Muscle layer of colon (tissue), 2 donors: ENCODE measurements around the gene KLHL14.
"Not testable (repeated sequence)": the region's sequence is repeated elsewhere in the genome, so short reads cannot be mapped to it uniquely, and the experiment has no call there.

Experiments used
- H3K27ac ChIP-seq: one replicate; pipeline ENCODE4 v1.7.0; 2013; ENCODE audit warnings: low read depth, mild to moderate bottlenecking, low read length, moderate library complexity
- H3K27me3 ChIP-seq, 2 donors: one replicate each; pipeline ENCODE4 v1.7.0; 2013; ENCODE audit warnings: low read length in 2 of 2, mild to moderate bottlenecking in 2 of 2; ENCODE audit not compliant: insufficient read depth in 2 of 2, control insufficient read depth in 1 of 2
- H3K36me3 ChIP-seq: one replicate; pipeline ENCODE4 v1.7.0; 2013; ENCODE audit warnings: mild to moderate bottlenecking, low read length; ENCODE audit not compliant: insufficient read depth
- H3K4me1 ChIP-seq: one replicate; pipeline ENCODE4 v1.7.0; 2013; ENCODE audit warnings: mild to moderate bottlenecking, low read length; ENCODE audit not compliant: insufficient read depth
- H3K4me3 ChIP-seq, 2 donors: one replicate each; pipeline ENCODE4 v1.7.0; 2013; ENCODE audit warnings: low read length in 2 of 2, low read depth in 1 of 2, mild to moderate bottlenecking in 1 of 2, moderate library complexity in 1 of 2
- H3K9ac ChIP-seq: one replicate; pipeline ENCODE4 v1.7.0; 2013; ENCODE audit warnings: low read length
- H3K9me3 ChIP-seq: one replicate; pipeline ENCODE4 v1.7.0; 2013; ENCODE audit warnings: mild to moderate bottlenecking, low read length
- donor health status: abdominal sarcoma.
- donor health status: Adenocarcinoma of cecum.

Gene KLHL14

GRCh38 chr18:32798209-32798960, 25.6 kb upstream of the KLHL14 start:
- Histone ChIP-seq H3K27me3 (no peaks in the 10 kb centered on the region), H3K27ac (no peak overlapping the region), H3K36me3 (no peaks in the 10 kb centered on the region), H3K9me3 (no peaks in the 10 kb centered on the region), H3K9ac (no peak overlapping the region), H3K4me1 (no peaks in the 10 kb centered on the region), H3K4me3 (no peak overlapping the region)

- not testable (repeated sequence) for H3K9ac ChIP-seq, H3K9me3 ChIP-seq, H3K27me3 ChIP-seq, H3K27ac ChIP-seq, H3K4me3 ChIP-seq, H3K36me3 ChIP-seq, H3K4me1 ChIP-seq
Measured at GRCh38 chr18:32794667-32795066, 21.8 kb upstream of the KLHL14 start.

GRCh38 chr18:32779010-32779409, 6.2 kb upstream of the KLHL14 start:
- no peak overlapping the region for H3K4me3 ChIP-seq

GRCh38 chr18:32777049-32777448, 4.2 kb upstream of the KLHL14 start:
- Histone ChIP-seq H3K36me3 (no peaks in the 10 kb centered on the region), H3K27ac (no peak overlapping the region), H3K27me3 (peaks cover 0 to 8% of the 10 kb centered on the region in 2 donors), H3K9me3 (no peaks in the 10 kb centered on the region), H3K4me3 (no peak overlapping the region), H3K9ac (no peak overlapping the region), H3K4me1 (peaks cover 14% of the 10 kb centered on the region)

More at GRCh38 chr18:32779010-32779409, 6.2 kb upstream of the KLHL14 start:
- Histone ChIP-seq H3K27ac (no peak overlapping the region), H3K4me1 (peaks cover 14% of the 10 kb centered on the region), H3K36me3 (no peaks in the 10 kb centered on the region), H3K9me3 (no peaks in the 10 kb centered on the region), H3K9ac (no peak overlapping the region), H3K27me3 (no peaks in the 10 kb centered on the region)

- H3K9me3 ChIP-seq = no peaks in the 10 kb centered on the region
- no peak overlapping the region for H3K27ac ChIP-seq
- H3K27me3 ChIP-seq = peaks cover 0 to 9% of the 10 kb centered on the region in 2 donors
- H3K4me3 ChIP-seq = no peak overlapping the region
- H3K36me3 ChIP-seq = no peaks in the 10 kb centered on the region
- H3K4me1 ChIP-seq = peaks cover 14% of the 10 kb centered on the region
- H3K9ac ChIP-seq = no peak overlapping the region
Measured at GRCh38 chr18:32776561-32776960, 3.7 kb upstream of the KLHL14 start.

- H3K27ac ChIP-seq = no peak overlapping the region
Measured at GRCh38 chr18:32775628-32776027, 2.8 kb upstream of the KLHL14 start.

GRCh38 chr18:32773382-32773712, 524 bp upstream of the KLHL14 start:
- no peaks in the 10 kb centered on the region for H3K9me3 ChIP-seq
- H3K27ac ChIP-seq = no peak overlapping the region
- H3K36me3 ChIP-seq = no peaks in the 10 kb centered on the region
- H3K27me3 ChIP-seq = peaks cover 5 to 31% of the 10 kb centered on the region in 2 donors
- H3K4me3 ChIP-seq = no peak overlapping the region
- H3K4me1 ChIP-seq = peaks cover 29% of the 10 kb centered on the region
- no peak overlapping the region for H3K9ac ChIP-seq

More at GRCh38 chr18:32775628-32776027, 2.8 kb upstream of the KLHL14 start:
- Histone ChIP-seq H3K4me3 (no peak overlapping the region), H3K27me3 (peaks cover 0 to 18% of the 10 kb centered on the region in 2 donors), H3K9ac (no peak overlapping the region), H3K9me3 (no peaks in the 10 kb centered on the region), H3K36me3 (no peaks in the 10 kb centered on the region), H3K4me1 (peaks cover 21% of the 10 kb centered on the region)

GRCh38 chr18:32771871-32772580, 797 bp downstream of the KLHL14 start:
- Histone ChIP-seq H3K4me1 (peaks cover 29% of the 10 kb centered on the region), H3K27ac (no peak overlapping the region), H3K4me3 (no peak overlapping the region)

GRCh38 chr18:32771169-32771751, 1.6 kb downstream of the KLHL14 start:
- Histone ChIP-seq H3K4me1 (peaks cover 22% of the 10 kb centered on the region), H3K27ac (no peak overlapping the region), H3K4me3 (peak overlapping the region; percentile 52 to 77), H3K36me3 (no peaks in the 10 kb centered on the region), H3K27me3 (peaks cover 5 to 31% of the 10 kb centered on the region in 2 donors), H3K9me3 (no peaks in the 10 kb centered on the region), H3K9ac (no peak overlapping the region)

More at GRCh38 chr18:32771871-32772580, 797 bp downstream of the KLHL14 start:
- Histone ChIP-seq H3K9me3 (no peaks in the 10 kb centered on the region), H3K27me3 (peaks cover 5 to 31% of the 10 kb centered on the region in 2 donors), H3K9ac (no peak overlapping the region), H3K36me3 (no peaks in the 10 kb centered on the region)

GRCh38 chr18:32770666-32771168, 2.1 kb downstream of the KLHL14 start:
- H3K4me1 ChIP-seq = peaks cover 17% of the 10 kb centered on the region
- H3K9ac ChIP-seq = no peak overlapping the region
- H3K27me3 ChIP-seq = peaks cover 5 to 31% of the 10 kb centered on the region in 2 donors
- no peaks in the 10 kb centered on the region for H3K9me3 ChIP-seq
- H3K36me3 ChIP-seq = no peaks in the 10 kb centered on the region
- H3K4me3 ChIP-seq = peak overlapping the region; percentile 52 to 77
- H3K27ac ChIP-seq = no peak overlapping the region

- no peaks in the 10 kb centered on the region for H3K9me3 ChIP-seq
- no peak overlapping the region for H3K9ac ChIP-seq
- peak overlapping the region in 1 of 2 donors; percentile 27 for H3K4me3 ChIP-seq
- no peak overlapping the region for H3K27ac ChIP-seq
- H3K4me1 ChIP-seq = peaks cover 15% of the 10 kb centered on the region
- H3K36me3 ChIP-seq = no peaks in the 10 kb centered on the region
- peaks cover 5 to 31% of the 10 kb centered on the region in 2 donors for H3K27me3 ChIP-seq
Measured at GRCh38 chr18:32770054-32770665, 2.7 kb downstream of the KLHL14 start.
